KBM-7 (cell line): ENCODE data around the gene CDC14A.
A peak's percentile ranks its signal among the peaks of the same experiment; 100 is the strongest.
"Not testable (repeated sequence)": the region's sequence is repeated elsewhere in the genome, so short reads cannot be mapped to it uniquely, and the experiment has no call there.

Experiments
- DNase-seq: peaks from one replicate; pipeline ENCODE4 v3.0.0-alpha.2; 2015
- in situ Hi-C: fragments of 300-500 bp; cut with MboI; formaldehyde crosslinking; loops from 2 replicates; pipeline ENCODE4 v1.14.3; 2020; ENCODE audit warnings: low sequenced_read_pairs, low pct_unique_long_range_greater_than_20kb, mixed read lengths

The CDC14A gene, protein sequence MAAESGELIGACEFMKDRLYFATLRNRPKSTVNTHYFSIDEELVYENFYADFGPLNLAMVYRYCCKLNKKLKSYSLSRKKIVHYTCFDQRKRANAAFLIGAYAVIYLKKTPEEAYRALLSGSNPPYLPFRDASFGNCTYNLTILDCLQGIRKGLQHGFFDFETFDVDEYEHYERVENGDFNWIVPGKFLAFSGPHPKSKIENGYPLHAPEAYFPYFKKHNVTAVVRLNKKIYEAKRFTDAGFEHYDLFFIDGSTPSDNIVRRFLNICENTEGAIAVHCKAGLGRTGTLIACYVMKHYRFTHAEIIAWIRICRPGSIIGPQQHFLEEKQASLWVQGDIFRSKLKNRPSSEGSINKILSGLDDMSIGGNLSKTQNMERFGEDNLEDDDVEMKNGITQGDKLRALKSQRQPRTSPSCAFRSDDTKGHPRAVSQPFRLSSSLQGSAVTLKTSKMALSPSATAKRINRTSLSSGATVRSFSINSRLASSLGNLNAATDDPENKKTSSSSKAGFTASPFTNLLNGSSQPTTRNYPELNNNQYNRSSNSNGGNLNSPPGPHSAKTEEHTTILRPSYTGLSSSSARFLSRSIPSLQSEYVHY

GRCh38 chr1:100352267-100353070, at the start of gene CDC14A:
TSS of gene CDC14A (plus strand) at chr1:100352506. CDS start at chr1:100352955, 449 bp downstream.
- peak; percentile 94 for DNase-seq
- in situ Hi-C loops: no loop called here

DNA sequence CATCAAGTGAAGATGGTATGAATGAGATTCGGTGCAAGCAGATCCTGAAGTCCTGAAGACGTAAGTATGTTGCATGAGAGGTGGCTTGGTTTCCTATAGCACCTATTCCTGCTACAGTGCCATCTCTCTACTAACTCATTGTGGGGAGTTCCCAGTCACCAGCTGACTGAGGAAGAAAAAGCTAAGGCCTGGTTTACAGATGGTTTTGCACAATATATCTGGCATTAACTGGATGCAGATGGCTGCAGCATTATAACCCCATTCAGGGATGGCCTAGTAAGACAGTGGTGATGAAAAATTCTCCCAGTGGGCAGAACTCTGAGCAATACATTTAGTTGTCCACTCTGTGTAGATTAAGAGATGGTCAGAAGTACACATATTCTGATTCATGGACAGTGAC, 49.6 kb upstream of the CDC14A start:
- DNase-seq: no peak
- in situ Hi-C loops: no loop called here

- in situ Hi-C loops: no loop called here
- no peak for DNase-seq
These were observed 48.1 kb upstream of the CDC14A start for GRCh38 chr1:100304227-100304626.

- DNase-seq: no peak
- in situ Hi-C loops: no loop called here
These were observed 47.4 kb upstream of the CDC14A start for GRCh38 chr1:100304921-100305320.

GRCh38 chr1:100305954-100306353, 46.4 kb upstream of the CDC14A start:
- in situ Hi-C loops: no loop called here
- no peak for DNase-seq

GRCh38 chr1:100306735-100307313, 45.5 kb upstream of the CDC14A start:
- in situ Hi-C loops: no loop called here
- no peak for DNase-seq

DNA sequence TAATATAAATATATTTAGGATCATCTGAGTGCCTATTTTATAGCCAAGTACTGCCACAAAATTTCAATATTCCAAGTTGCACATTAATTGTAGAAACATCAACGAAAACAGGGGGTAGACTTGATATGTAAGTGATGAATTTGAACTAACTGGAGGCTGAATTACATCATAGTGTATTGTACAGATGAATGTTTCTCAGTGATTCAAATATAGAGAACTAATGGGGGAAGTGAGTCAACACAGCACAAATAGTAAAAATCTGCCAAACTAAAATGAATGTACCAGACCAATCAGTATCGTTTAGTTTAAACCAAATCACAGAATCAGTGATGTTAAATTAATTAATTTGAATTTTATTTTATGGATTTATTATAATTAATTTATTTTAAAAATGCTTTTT, 43.5 kb upstream of the CDC14A start:
- DNase-seq: no peak
- in situ Hi-C loops: no loop called here

- in situ Hi-C loops: no loop called here
- no peak for DNase-seq
These were observed 42.4 kb upstream of the CDC14A start for GRCh38 chr1:100309863-100310262.

GRCh38 chr1:100313382-100313781, 38.9 kb upstream of the CDC14A start:
- in situ Hi-C loops: no loop called here
- DNase-seq: no peak

- DNase-seq: no peak
- in situ Hi-C loops: no loop called here
These were observed 35.7 kb upstream of the CDC14A start for GRCh38 chr1:100316622-100317021.

DNA sequence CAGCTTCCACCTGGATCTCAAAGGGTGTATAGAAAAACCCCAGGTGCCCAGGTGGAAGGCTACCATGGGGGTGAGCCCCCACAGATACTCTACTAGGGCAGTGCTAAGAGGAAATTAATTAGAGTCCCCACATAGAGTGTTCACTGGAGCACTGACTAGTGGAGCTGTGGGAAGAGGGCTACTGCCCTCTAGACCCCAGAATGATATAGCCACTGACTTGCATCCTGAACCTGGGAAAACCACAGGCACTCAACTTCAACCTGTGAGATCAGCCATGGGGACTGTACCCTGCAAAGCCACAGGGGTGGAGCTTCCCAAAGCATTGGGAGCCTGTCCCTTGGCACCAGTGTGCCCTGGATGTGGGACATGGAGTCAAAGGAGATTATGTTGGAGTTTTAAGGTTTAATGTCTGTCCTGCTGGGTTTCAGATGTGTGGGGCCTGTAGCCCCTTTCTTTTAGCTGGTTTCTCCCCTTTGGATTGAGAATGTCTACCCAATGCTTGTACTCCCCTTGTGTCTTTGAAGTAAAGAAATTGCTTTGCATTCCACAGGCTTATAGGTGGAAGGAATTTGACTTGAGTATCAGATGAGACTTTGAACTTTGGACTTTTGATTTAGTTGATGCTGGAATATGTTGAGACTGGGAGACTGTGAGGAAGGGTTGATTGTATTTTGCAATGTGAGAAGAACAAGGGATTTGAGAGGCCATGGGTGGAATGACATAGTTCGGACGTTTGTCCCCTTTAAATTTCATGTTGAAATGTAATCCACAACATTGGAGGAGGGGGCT, 31.8 kb upstream of the CDC14A start:
- DNase-seq: no peak
- in situ Hi-C loops: no loop called here

DNA sequence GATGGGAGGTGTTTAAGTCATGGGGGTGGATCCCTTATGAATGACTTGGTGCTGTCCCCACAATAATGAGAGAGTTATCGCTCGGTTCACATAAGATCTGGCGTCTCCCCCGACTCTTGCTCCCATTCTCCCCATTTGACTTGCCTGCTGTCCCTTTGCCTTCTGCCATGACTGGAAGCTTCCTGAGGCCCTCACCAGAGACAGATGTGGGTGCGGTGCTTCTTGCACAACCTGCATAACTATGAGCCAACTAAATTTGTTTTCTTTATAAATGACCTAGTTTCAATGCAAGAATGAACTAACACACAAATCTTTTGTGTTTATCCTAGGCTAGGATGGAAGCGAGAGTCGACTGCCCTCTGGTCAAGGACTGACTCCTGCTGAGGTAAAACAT, 31.2 kb upstream of the CDC14A start:
- DNase-seq: no peak
- in situ Hi-C loops: no loop called here

- in situ Hi-C loops: no loop called here
- DNase-seq: no peak
These were observed 30.8 kb upstream of the CDC14A start for GRCh38 chr1:100321506-100321905.

DNA sequence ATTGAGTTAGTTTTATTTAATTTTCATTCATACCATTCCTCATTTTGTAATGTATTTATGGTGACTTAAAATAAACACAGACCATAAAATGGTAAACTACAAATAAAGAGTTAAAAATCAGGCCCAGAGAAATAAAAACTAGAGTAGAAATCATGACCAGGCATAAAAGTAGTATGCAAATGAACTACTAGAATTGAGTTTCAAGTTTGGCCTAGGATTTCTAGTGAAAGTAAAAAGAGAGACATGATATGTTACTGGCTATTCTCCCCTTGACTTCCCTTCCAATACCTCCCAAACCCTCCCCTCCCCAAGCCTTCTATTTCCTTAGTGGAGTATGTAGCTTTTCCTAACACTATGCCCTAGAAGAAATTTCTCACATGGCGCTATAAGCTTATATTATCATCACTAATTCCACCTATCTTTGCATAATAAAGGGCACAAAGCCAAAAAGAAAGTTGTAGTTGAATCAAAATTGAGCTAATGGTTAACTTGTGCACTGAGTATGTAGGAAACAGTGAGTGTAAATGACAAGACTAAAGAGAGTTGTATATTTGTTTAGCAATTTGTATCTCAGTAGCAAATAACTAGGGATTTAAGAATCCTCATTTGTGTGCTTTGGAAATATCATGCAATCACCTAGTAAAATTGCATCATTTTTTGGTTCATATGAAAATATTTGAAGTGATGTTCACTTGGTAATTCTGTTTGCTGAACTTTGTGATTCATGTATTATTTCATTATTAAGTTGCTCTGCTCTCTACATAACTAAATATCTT, 29.7 kb upstream of the CDC14A start:
- in situ Hi-C loops: no loop called here
- DNase-seq: no peak

GRCh38 chr1:100323419-100324106, 28.7 kb upstream of the CDC14A start:
- DNase-seq: no peak
- in situ Hi-C loops: no loop called here

- in situ Hi-C loops: no loop called here
- DNase-seq: no peak
These were observed 26.6 kb upstream of the CDC14A start for GRCh38 chr1:100325415-100326324.

DNA sequence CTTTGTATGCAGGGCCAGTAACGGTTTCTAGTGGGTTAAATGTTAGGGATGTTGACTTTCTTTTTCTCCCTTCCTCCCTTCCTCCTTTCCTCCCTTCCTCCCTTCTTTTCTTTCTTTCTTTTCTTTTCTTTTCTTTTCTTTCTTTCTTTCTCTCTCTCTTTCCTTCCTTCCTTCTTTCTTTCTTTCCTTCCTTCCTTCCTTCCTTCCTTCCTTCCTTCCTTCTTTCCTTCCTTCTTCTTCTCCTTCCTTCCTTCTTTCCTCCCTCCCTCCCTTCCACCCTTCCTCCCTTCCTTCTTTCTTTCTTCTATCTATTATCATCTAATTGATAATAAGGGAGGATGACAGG, 26.0 kb upstream of the CDC14A start:
- in situ Hi-C loops, DNase-seq: not testable (repeated sequence)
